Fibroblast of villous mesenchyme (primary cell): ENCODE results near the gene CNOT6. TPM values are rescaled to one million over a fixed set of nuclear protein-coding genes. Genes with fewer than 3 reads are reported as not detected.
A peak's percentile ranks its signal among the peaks of the same experiment; 100 is the strongest.

Experiments used
- DNase-seq: peaks from one replicate; pipeline ENCODE4 v3.0.0-alpha.2; 2010; ENCODE audit warnings: low read depth
- H3K4me3 ChIP-seq: 2 replicates; pipeline ENCODE4 v1.5.1; 2011; ENCODE audit warnings: low read depth, mild to moderate bottlenecking, low read length
- CTCF ChIP-seq: IDR thresholded peaks from 2 replicates; pipeline ENCODE4 v1.5.1; 2012; ENCODE audit warnings: low read depth, mild to moderate bottlenecking, low read length; ENCODE audit not compliant: insufficient read depth
- total RNA-seq: library from RNA; depleted of rRNA; stranded (reverse); fragments of >200 nt; gene quantifications from 2 replicates; pipeline ENCODE4 v1.2.3, GENCODE V29; 2012

Gene CNOT6
- total RNA-seq, 1 donor: 16.4 TPM

GRCh38 chr5:180467989-180468731, 26.0 kb upstream of the CNOT6 start:
- no peak overlapping the region for H3K4me3 ChIP-seq
- no peak for DNase-seq
- no peak for TF ChIP-seq CTCF

GRCh38 chr5:180468732-180469585, 25.2 kb upstream of the CNOT6 start:
- no peak for DNase-seq
- H3K4me3 ChIP-seq: no peak overlapping the region
- no peak for TF ChIP-seq CTCF

- TF ChIP-seq CTCF: no peak
- H3K4me3 ChIP-seq: no peak overlapping the region
- no peak for DNase-seq
These were observed 24.7 kb upstream of the CNOT6 start for GRCh38 chr5:180469586-180469865.

GRCh38 chr5:180469866-180470265, 24.3 kb upstream of the CNOT6 start:
- no peak for TF ChIP-seq CTCF
- H3K4me3 ChIP-seq: no peak overlapping the region
- no peak for DNase-seq

- no peak for TF ChIP-seq CTCF
- no peak for DNase-seq
- no peak overlapping the region for H3K4me3 ChIP-seq
These were observed 23.8 kb upstream of the CNOT6 start for GRCh38 chr5:180470361-180470760.

- H3K4me3 ChIP-seq: no peak overlapping the region
- peak; percentile 65 for DNase-seq
- TF ChIP-seq CTCF: peak; percentile 88
These were observed 23.1 kb upstream of the CNOT6 start for GRCh38 chr5:180470966-180471582.
